Panc1 (cell line): ENCODE results near the gene MBNL2. TPM values are rescaled to one million over a fixed set of nuclear protein-coding genes. Genes with fewer than 3 reads are reported as not detected.

Experiments used
- ATAC-seq: fragments of 200-7000 bp; cut with Tn5 transposase; 2 replicates; pipeline ENCODE4 v1.9.1; 2020; ENCODE audit warnings: mild to moderate bottlenecking, moderate library complexity
- BruUV-seq: library from RNA; stranded (reverse); fragments of 400-500 nt; replicated peaks from 2 replicates; lab custom pipeline; 2021; lab: Mats Ljungman, UMichigan
- CTCF ChIA-PET: fragments of 300-600 bp; sonication (Branson Sonifier 250); formaldehyde crosslinking; loops from one replicate; lab custom pipeline; 2022; ENCODE audit warnings: antibody characterized with exemption; lab: Charles Lee
- POLR2A ChIA-PET: fragments of 300-600 bp; sonication (Branson Sonifier 250); formaldehyde crosslinking; loops from one replicate; lab custom pipeline; 2022; ENCODE audit warnings: antibody characterized with exemption; lab: Charles Lee
- DNase-seq: peaks from one replicate; pipeline ENCODE4 v3.0.0-alpha.2; 2010; ENCODE audit warnings: low read depth, low spot score
- H3K27ac ChIP-seq: 2 replicates; pipeline ENCODE4 v1.5.1; 2011; ENCODE audit warnings: mild to moderate bottlenecking, low read length, inconsistent platforms
- H3K27me3 ChIP-seq: fragments of 200-500 bp; sonication (Bioruptor generic); 2 replicates; pipeline ENCODE4 v1.6.0; 2014; ENCODE audit warnings: low read length, inconsistent platforms; ENCODE audit not compliant: control insufficient read depth, insufficient read depth
- H3K36me3 ChIP-seq: fragments of 200-500 bp; sonication (Bioruptor generic); 2 replicates; pipeline ENCODE4 v1.5.1; 2014; ENCODE audit warnings: inconsistent platforms, mild to moderate bottlenecking, low read length, moderate library complexity; ENCODE audit not compliant: control insufficient read depth, insufficient read depth
- H3K4me1 ChIP-seq: 2 replicates; pipeline ENCODE4 v1.5.1; 2011; ENCODE audit warnings: inconsistent platforms, mild to moderate bottlenecking, low read length, moderate library complexity; ENCODE audit not compliant: control insufficient read depth, insufficient read depth
- H3K4me3 ChIP-seq, 2 experiments: 2 replicates each; pipeline ENCODE4 v1.5.1; 2011 to 2012; ENCODE audit warnings: low read depth in 2 of 2, low read length in 2 of 2, mild to moderate bottlenecking in 2 of 2, inconsistent platforms in 1 of 2, moderate library complexity in 1 of 2
- H3K9me3 ChIP-seq: fragments of 200-500 bp; sonication (Bioruptor generic); 2 replicates; pipeline ENCODE4 v1.5.1; 2014; ENCODE audit warnings: low read depth, mild to moderate bottlenecking, inconsistent platforms, low read length, moderate library complexity; ENCODE audit not compliant: control insufficient read depth, insufficient read depth
- POLR2AphosphoS5 ChIP-seq: IDR thresholded peaks from 2 replicates; pipeline ENCODE4 v1.6.1; 2012; ENCODE audit warnings: mild to moderate bottlenecking, low read depth, low read length, moderate library complexity
- REST ChIP-seq, 2 experiments: IDR thresholded peaks; 2 replicates each; pipeline ENCODE4 v1.6.1; 2011 to 2012; ENCODE audit warnings: low read depth in 2 of 2, control low read depth in 1 of 2, low read length in 1 of 2, mild to moderate bottlenecking in 1 of 2, moderate library complexity in 1 of 2; ENCODE audit not compliant: insufficient read depth in 1 of 2
- SIN3A ChIP-seq: IDR thresholded peaks from 2 replicates; pipeline ENCODE4 v1.6.1; 2012; ENCODE audit warnings: low read depth, mild to moderate bottlenecking, low read length, moderate library complexity, borderline replicate concordance; ENCODE audit not compliant: insufficient read depth
- TCF7L2 ChIP-seq: IDR thresholded peaks from 2 replicates; pipeline ENCODE4 v1.6.1; 2011; ENCODE audit warnings: mild to moderate bottlenecking, low read depth, low read length, inconsistent platforms
- in situ Hi-C: cut with HindIII; loops from 2 replicates; pipeline ENCODE4 v1.10.0; 2016; ENCODE audit warnings: low sequenced_read_pairs, low pct_unique_long_range_greater_than_20kb
- intact Hi-C: fragments of 100-400 bp; cut with micrococcal nuclease; formaldehyde crosslinking; loops from one replicate; pipeline ENCODE4 v1.10.0; 2022; ENCODE audit not compliant: unreplicated experiment
- total RNA-seq: library from RNA; stranded (reverse); gene quantifications from one replicate; pipeline ENCODE4 v1.2.1, GENCODE V29; 2021; ENCODE audit not compliant: unreplicated experiment
- TF ChIP-seq, protein P1 (sequence below): fragments of 450-650 bp; IDR thresholded peaks from 2 replicates; pipeline ENCODE4 v1.5.1; 2017; ENCODE audit warnings: mild to moderate bottlenecking

Gene MBNL2
- total RNA-seq, 1 experiment from 2014 or later = 103 TPM

GRCh38 chr13:97356592-97356991, 134.5 kb downstream of the MBNL2 start:
- H3K4me1 ChIP-seq = peaks cover 38% of the 10 kb centered on the region
- ChIA-PET POLR2A (no interaction called here), CTCF (no interaction called here)
- H3K9me3 ChIP-seq = no peaks in the 10 kb centered on the region
- DNase-seq = no peak
- H3K27me3 ChIP-seq = no peaks in the 10 kb centered on the region
- peaks cover 55% of the 10 kb centered on the region for H3K36me3 ChIP-seq
- intact Hi-C loops = loop anchor here (10.0 kb wide), 1 partner anchor 242 kb away; no protein-coding TSS in a partner anchor
- H3K27ac ChIP-seq = peak overlapping the region; percentile 88
- ATAC-seq = no peak
- BruUV-seq = no TSS peak
- in situ Hi-C loops = no loop called here
- no peak overlapping the region for H3K4me3 ChIP-seq
- TF ChIP-seq, protein P1, sequence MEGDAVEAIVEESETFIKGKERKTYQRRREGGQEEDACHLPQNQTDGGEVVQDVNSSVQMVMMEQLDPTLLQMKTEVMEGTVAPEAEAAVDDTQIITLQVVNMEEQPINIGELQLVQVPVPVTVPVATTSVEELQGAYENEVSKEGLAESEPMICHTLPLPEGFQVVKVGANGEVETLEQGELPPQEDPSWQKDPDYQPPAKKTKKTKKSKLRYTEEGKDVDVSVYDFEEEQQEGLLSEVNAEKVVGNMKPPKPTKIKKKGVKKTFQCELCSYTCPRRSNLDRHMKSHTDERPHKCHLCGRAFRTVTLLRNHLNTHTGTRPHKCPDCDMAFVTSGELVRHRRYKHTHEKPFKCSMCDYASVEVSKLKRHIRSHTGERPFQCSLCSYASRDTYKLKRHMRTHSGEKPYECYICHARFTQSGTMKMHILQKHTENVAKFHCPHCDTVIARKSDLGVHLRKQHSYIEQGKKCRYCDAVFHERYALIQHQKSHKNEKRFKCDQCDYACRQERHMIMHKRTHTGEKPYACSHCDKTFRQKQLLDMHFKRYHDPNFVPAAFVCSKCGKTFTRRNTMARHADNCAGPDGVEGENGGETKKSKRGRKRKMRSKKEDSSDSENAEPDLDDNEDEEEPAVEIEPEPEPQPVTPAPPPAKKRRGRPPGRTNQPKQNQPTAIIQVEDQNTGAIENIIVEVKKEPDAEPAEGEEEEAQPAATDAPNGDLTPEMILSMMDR = no peak
- no peak for TF ChIP-seq TCF7L2
- no peak for TF ChIP-seq REST (IDR thresholded peaks at IDR 0.05; ENCODE audit: insufficient read depth in 1 of 2, low read depth in 2 of 2, low read length in 1 of 2)
- no peak for TF ChIP-seq POLR2AphosphoS5
- TF ChIP-seq SIN3A = no peak

DNA sequence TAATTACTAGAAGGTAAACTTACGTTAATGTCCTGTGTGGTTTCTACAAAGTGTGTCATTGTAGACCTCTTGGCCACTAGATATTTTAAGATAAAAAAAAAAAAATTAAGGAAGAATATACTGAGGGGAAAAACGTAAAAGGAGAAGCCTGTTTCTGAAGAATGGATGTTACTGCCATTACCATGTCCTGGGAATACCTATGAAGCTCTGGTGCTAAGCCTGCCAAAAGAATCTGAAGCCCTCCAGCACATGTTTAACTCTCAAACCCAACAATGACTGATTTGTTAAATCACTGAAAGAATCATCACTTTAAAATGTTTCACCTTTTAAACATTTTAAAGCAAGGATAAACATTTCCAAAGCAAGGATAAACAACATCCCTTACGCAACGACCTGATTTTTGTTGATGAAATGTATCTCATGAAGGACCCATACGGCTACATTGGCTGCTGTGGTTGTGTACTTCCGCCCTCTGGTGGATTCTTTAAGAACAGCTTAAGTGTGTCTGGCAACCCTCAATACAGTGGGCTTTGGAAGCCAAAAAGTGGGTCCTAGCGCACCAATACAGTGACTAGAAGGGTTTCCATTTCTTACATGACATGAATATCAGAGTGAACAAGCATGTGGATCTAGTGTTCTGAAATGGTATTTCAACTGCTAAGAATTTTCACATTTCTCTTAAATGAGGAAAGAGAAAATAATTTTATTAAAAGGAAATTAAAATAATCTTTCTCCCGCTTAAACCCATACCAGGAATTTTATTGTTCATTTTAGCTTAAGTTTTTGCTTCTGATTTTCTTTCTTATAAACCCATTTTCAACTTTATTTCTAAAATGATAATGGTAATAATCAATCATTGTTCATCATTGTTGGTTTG, 137.3 kb downstream of the MBNL2 start:
- ChIA-PET POLR2A (no interaction called here), CTCF (interaction anchor here (0.6 to 1.2 kb wide), 3 partner anchors 11 to 341 kb away, joined by 3 to 9 read pairs (median 6); no protein-coding TSS in a partner anchor)
- intact Hi-C loops (loop anchor here (10.0 kb wide), 1 partner anchor 245 kb away; no protein-coding TSS in a partner anchor), in situ Hi-C loops (no loop called here)
- DNase-seq = no peak
- TF ChIP-seq, protein P1 = peak; percentile 82
- no peak for TF ChIP-seq SIN3A
- H3K27me3 ChIP-seq = no peaks in the 10 kb centered on the region
- H3K4me1 ChIP-seq = peaks cover 51% of the 10 kb centered on the region
- peak; percentile 85 for ATAC-seq
- peaks cover 46% of the 10 kb centered on the region for H3K36me3 ChIP-seq
- peak overlapping the region; percentile 88 for H3K27ac ChIP-seq
- no peaks in the 10 kb centered on the region for H3K9me3 ChIP-seq
- H3K4me3 ChIP-seq = no peak overlapping the region
- no TSS peak for BruUV-seq
